Glutamatergic neuron (in vitro differentiated cells): ENCODE data around the gene AFAP1. TPM values are rescaled to one million over a fixed set of nuclear protein-coding genes. Genes with fewer than 3 reads are reported as not detected.

Experiments used
- DNase-seq: peaks from one replicate; pipeline ENCODE4 v3.0.0; 2022
- H3K27ac Mint-ChIP-seq: one replicate; pipeline ENCODE4 v1.8.0; 2020; ENCODE audit warnings: mild to moderate bottlenecking, mixed read lengths, inconsistent platforms; ENCODE audit not compliant: unreplicated experiment
- H3K27me3 Mint-ChIP-seq: one replicate; pipeline ENCODE4 v1.8.0; 2020; ENCODE audit warnings: mild to moderate bottlenecking, moderate library complexity, mixed read lengths, inconsistent platforms; ENCODE audit not compliant: unreplicated experiment
- H3K36me3 Mint-ChIP-seq: one replicate; pipeline ENCODE4 v1.8.0; 2020; ENCODE audit warnings: mild to moderate bottlenecking, mixed read lengths, inconsistent platforms; ENCODE audit not compliant: unreplicated experiment
- H3K4me1 Mint-ChIP-seq: one replicate; pipeline ENCODE4 v1.8.0; 2020; ENCODE audit warnings: mild to moderate bottlenecking, low read depth, mixed read lengths, inconsistent platforms; ENCODE audit not compliant: unreplicated experiment
- H3K4me3 Mint-ChIP-seq: one replicate; pipeline ENCODE4 v1.8.0; 2020; ENCODE audit warnings: mild to moderate bottlenecking, mixed read lengths, inconsistent platforms; ENCODE audit not compliant: unreplicated experiment
- H3K9me3 Mint-ChIP-seq: one replicate; pipeline ENCODE4 v1.8.0; 2020; ENCODE audit warnings: mild to moderate bottlenecking, moderate library complexity, mixed read lengths, inconsistent platforms; ENCODE audit not compliant: unreplicated experiment
- total RNA-seq: library from RNA; stranded (reverse); fragmentation: NEBNext Ultra II Directional; extraction: Animal tissue kit (Norgen Biotek cat#: 25700); gene quantifications from one replicate; pipeline ENCODE4 v1.2.1, GENCODE V29; 2021; ENCODE audit not compliant: unreplicated experiment
- TF ChIP-seq, protein P1 (sequence below): fragments of 200-600 bp; sonication (generic); IDR thresholded peaks from one replicate; pipeline ENCODE4 v1.5.0; 2021; ENCODE audit not compliant: partially characterized antibody, unreplicated experiment

AFAP1 gene
- total RNA-seq, 1 donor from 2014 or later, result 528 TPM

DNA sequence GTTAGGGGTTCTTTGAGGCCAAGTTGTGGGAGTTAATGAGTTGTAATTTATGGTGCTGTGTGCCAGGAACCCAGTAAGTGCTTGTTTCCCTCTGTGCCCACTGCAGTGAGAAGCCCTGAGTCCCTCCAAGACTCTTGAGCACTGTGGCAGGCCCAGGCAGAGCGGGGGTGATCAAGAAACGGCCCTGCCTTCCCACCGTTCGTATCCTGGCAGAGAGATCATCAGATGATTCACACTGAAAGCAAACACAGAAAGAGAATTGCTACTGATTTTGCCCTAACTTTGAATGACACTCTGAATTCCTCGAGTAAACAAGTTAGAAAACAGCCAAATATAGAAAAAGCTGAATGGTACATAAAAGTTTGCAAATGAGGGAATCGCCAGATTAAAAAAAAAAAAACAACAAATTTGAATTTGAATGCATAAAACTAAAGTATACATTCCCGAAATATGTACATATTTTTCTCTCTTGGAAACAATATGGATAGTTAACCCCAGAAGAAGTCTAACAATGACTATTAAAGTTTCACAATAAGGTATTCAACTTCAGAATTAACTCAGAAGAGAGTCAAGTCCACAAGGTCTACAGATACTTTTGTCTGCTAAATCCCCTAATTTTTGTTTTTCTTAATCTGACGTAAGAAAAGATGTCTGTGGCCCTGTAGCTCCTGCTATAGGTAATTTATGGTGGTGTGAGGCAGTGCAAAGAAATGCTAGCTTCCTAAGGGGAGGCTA lies 71.8 kb downstream of the AFAP1 start:
- no peak for DNase-seq
- H3K27me3 Mint-ChIP-seq, result peaks cover 35% of the 10 kb centered on the region
- H3K9me3 Mint-ChIP-seq, result peaks cover 32% of the 10 kb centered on the region
- H3K36me3 Mint-ChIP-seq, result peaks cover 13% of the 10 kb centered on the region
- TF ChIP-seq, protein P1, sequence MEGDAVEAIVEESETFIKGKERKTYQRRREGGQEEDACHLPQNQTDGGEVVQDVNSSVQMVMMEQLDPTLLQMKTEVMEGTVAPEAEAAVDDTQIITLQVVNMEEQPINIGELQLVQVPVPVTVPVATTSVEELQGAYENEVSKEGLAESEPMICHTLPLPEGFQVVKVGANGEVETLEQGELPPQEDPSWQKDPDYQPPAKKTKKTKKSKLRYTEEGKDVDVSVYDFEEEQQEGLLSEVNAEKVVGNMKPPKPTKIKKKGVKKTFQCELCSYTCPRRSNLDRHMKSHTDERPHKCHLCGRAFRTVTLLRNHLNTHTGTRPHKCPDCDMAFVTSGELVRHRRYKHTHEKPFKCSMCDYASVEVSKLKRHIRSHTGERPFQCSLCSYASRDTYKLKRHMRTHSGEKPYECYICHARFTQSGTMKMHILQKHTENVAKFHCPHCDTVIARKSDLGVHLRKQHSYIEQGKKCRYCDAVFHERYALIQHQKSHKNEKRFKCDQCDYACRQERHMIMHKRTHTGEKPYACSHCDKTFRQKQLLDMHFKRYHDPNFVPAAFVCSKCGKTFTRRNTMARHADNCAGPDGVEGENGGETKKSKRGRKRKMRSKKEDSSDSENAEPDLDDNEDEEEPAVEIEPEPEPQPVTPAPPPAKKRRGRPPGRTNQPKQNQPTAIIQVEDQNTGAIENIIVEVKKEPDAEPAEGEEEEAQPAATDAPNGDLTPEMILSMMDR, result no peak
- peaks cover 57% of the 10 kb centered on the region for H3K4me1 Mint-ChIP-seq
- no peak overlapping the region for H3K4me3 Mint-ChIP-seq
- H3K27ac Mint-ChIP-seq, result no peak overlapping the region

DNA sequence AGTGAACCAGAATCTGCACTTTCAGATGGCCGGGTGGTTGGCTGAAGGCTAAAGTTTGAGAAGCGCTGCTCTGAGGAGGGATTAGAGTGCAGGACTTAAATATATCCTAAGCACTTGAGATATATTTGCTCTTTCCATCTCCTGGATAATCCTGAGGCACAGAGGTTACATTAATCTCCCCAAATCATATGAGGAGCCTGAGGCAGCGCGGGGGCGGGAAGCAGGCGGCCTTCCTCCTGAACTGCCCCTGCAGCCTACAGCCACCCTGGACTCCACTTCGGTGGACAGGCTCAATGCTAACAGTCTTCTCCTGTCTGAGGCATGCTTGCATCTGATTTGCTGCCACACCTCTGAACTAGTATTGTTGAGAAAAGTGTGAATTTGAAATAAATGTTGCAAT lies 72.5 kb downstream of the AFAP1 start:
- Mint-ChIP-seq H3K27ac (no peak overlapping the region), H3K36me3 (peaks cover 13% of the 10 kb centered on the region), H3K9me3 (peaks cover 35% of the 10 kb centered on the region), H3K4me3 (no peak overlapping the region), H3K27me3 (peaks cover 38% of the 10 kb centered on the region), H3K4me1 (peaks cover 59% of the 10 kb centered on the region)
- TF ChIP-seq, protein P1, result no peak
- no peak for DNase-seq

DNA sequence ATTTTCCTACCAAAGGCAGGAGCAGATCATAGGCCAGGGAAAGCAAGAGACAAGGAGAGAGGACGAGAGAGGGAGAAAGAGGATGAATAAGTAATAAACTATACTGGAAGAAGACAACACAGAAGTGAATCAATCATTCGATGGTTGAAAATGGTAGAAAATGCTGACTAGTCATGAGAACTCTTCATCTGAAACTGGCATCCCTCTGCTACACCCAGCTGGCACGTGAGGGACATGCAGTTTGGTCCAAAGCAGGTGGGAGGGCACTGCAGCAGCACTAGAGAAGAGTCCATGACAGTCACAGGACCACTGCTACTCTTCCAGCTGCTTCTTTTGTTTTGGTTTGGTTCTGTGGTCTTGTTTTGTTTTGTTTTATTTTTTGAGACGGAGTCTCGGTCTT lies 74.1 kb downstream of the AFAP1 start:
- H3K27ac Mint-ChIP-seq, result peak overlapping the region; percentile 88
- no peak for DNase-seq
- peaks cover 41% of the 10 kb centered on the region for H3K9me3 Mint-ChIP-seq
- peaks cover 33% of the 10 kb centered on the region for H3K27me3 Mint-ChIP-seq
- TF ChIP-seq, protein P1, result no peak
- H3K4me3 Mint-ChIP-seq, result peak overlapping the region; percentile 57
- H3K36me3 Mint-ChIP-seq, result peaks cover 17% of the 10 kb centered on the region
- peaks cover 58% of the 10 kb centered on the region for H3K4me1 Mint-ChIP-seq

DNA sequence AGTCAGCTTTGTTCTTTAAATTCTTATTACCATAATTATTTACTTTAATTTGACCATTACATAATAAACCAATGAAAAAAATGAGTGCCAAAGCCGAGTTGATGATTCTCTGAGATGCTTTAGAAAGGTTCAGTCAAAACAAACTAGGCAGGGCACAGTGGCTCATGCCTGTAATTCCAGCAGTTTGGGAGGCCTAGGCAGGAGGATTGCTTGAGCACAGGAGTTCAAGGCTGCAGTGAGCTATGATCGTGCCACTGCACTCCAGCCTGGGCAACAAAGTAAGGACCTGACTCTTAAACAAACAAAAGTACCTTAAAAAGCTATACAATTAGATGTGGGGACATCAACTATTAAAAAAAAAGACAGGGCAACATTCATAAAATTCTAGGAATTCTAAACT lies 75.0 kb downstream of the AFAP1 start:
- Mint-ChIP-seq H3K4me1 (peaks cover 60% of the 10 kb centered on the region), H3K9me3 (peaks cover 45% of the 10 kb centered on the region)

More for the DNA sequence above, 75.0 kb downstream of the AFAP1 start:
- Mint-ChIP-seq H3K27me3 (peaks cover 32% of the 10 kb centered on the region), H3K4me3 (no peak overlapping the region), H3K36me3 (peaks cover 22% of the 10 kb centered on the region), H3K27ac (peak overlapping the region; percentile 76)
- TF ChIP-seq, protein P1, result no peak
- no peak for DNase-seq
